SK-N-SH (cell line): Measurements from ENCODE around the gene DHX57. TPM values are rescaled to one million over a fixed set of nuclear protein-coding genes. Genes with fewer than 3 reads are reported as not detected.

Source experiments
- CTCF ChIA-PET: fragments of 300-600, 350-600 bp; formaldehyde crosslinking; extraction: SDS; loops from one replicate; lab custom pipeline; 2021; lab: Yijun Ruan, JAX
- POLR2A ChIA-PET: fragments of 350-600 bp; sonication (Branson Sonifier 250); formaldehyde crosslinking; extraction: SDS; loops from one replicate; lab custom pipeline; 2020; ENCODE audit warnings: antibody characterized with exemption, inconsistent platforms; lab: Yijun Ruan, JAX
- DNase-seq: peaks from one replicate; pipeline ENCODE4 v3.0.0; 2012
- H2AFZ ChIP-seq: fragments of 200-600 bp; sonication (generic); 2 replicates; pipeline ENCODE4 v1.8.1; 2016; ENCODE audit warnings: antibody characterized with exemption, mild to moderate bottlenecking, low read depth
- H3F3A ChIP-seq: fragments of 200-600 bp; sonication (generic); replicated peaks from 2 replicates; pipeline ENCODE3; 2016; ENCODE audit warnings: antibody characterized with exemption, mild to moderate bottlenecking; ENCODE audit not compliant: insufficient read depth
- H3K27ac ChIP-seq, 2 experiments: fragments of 200-500 bp in 1 of 2; fragments of 200-600 bp in 1 of 2; sonication (Bioruptor generic) in 1 of 2; sonication (generic), shearing (Covaris generic) in 1 of 2; 2 replicates each; pipeline versions ENCODE4 v1.5.1 to v1.6.1; 2014 to 2016; ENCODE audit warnings: low read depth in 2 of 2, inconsistent platforms in 1 of 2, low read length in 1 of 2, mild to moderate bottlenecking in 1 of 2, mixed read lengths in 1 of 2
- H3K27me3 ChIP-seq: fragments of 200-600 bp; sonication (generic), shearing (Covaris generic); 2 replicates; pipeline ENCODE4 v1.6.1; 2016; ENCODE audit warnings: mixed run types; ENCODE audit not compliant: insufficient read depth
- H3K36me3 ChIP-seq, 2 experiments: fragments of 200-500 bp in 1 of 2; fragments of 200-600 bp in 1 of 2; sonication (Bioruptor generic) in 1 of 2; sonication (generic) in 1 of 2; replicated peaks in 1 of 2; 2 replicates each; pipeline versions ENCODE3 to v1.5.1; 2014 to 2016; ENCODE audit warnings: low read length in 1 of 2, mild to moderate bottlenecking in 1 of 2; ENCODE audit not compliant: insufficient read depth in 2 of 2, control insufficient read depth in 1 of 2
- H3K4me1 ChIP-seq, 2 experiments: fragments of 200-500 bp in 1 of 2; fragments of 200-600 bp in 1 of 2; sonication (Bioruptor generic) in 1 of 2; sonication (generic), shearing (Covaris generic) in 1 of 2; 2 replicates each; pipeline versions ENCODE4 v1.5.1 to v1.6.1; 2014 to 2016; ENCODE audit warnings: low read depth in 1 of 2, low read length in 1 of 2, mixed run types in 1 of 2; ENCODE audit not compliant: insufficient read depth in 2 of 2, control insufficient read depth in 1 of 2
- H3K4me2 ChIP-seq: fragments of 200-600 bp; sonication (generic), shearing (Covaris generic); 2 replicates; pipeline ENCODE4 v1.6.1; 2017; ENCODE audit warnings: mixed run types
- H3K4me3 ChIP-seq, 2 experiments: fragments of 200-500 bp in 1 of 2; fragments of 200-600 bp in 1 of 2; sonication (Bioruptor generic) in 1 of 2; sonication (generic), shearing (Covaris generic) in 1 of 2; 2 replicates each; pipeline versions ENCODE4 v1.5.1 to v1.8.1; 2014 to 2016; ENCODE audit warnings: low read depth in 2 of 2, inconsistent platforms in 1 of 2, low read length in 1 of 2, mild to moderate bottlenecking in 1 of 2, mixed read lengths in 1 of 2, moderate library complexity in 1 of 2
- H3K79me2 ChIP-seq: fragments of 200-600 bp; sonication (generic); 2 replicates; pipeline ENCODE4 v1.8.1; 2017; ENCODE audit warnings: mild to moderate bottlenecking; ENCODE audit not compliant: insufficient read depth
- H3K9ac ChIP-seq: fragments of 200-600 bp; sonication (generic); 2 replicates; pipeline ENCODE4 v1.6.1; 2017; ENCODE audit warnings: mixed run types
- H3K9me2 ChIP-seq: fragments of 200-600 bp; sonication (generic); 2 replicates; pipeline ENCODE4 v1.6.1; 2017; ENCODE audit warnings: mixed run types
- H3K9me3 ChIP-seq: fragments of 200-600 bp; sonication (generic); 2 replicates; pipeline ENCODE4 v1.6.1; 2017; ENCODE audit warnings: mixed run types, mild to moderate bottlenecking, moderate library complexity
- H4K20me1 ChIP-seq: fragments of 200-600 bp; sonication (generic); 2 replicates; pipeline ENCODE4 v1.6.1; 2017; ENCODE audit warnings: mild to moderate bottlenecking, mixed run types; ENCODE audit not compliant: insufficient read depth
- CTCF ChIP-seq: fragments of 200-600 bp; sonication (generic); IDR thresholded peaks from 2 replicates; pipeline ENCODE4 v1.6.1; 2017; ENCODE audit warnings: antibody characterized with exemption, mild to moderate bottlenecking, moderate library complexity
- ELF1 ChIP-seq: IDR thresholded peaks from 2 replicates; pipeline ENCODE4 v1.4.0; 2012
- EP300 ChIP-seq, 2 experiments: IDR thresholded peaks; 2 replicates each; pipeline versions ENCODE4 v1.4.0 to v1.6.1; 2012; ENCODE audit warnings: borderline replicate concordance in 1 of 2, low read depth in 1 of 2, low read length in 1 of 2
- FOXJ3 ChIP-seq: sonication (generic); formaldehyde crosslinking; IDR thresholded peaks from 2 replicates; pipeline ENCODE4 v1.5.1; 2020; ENCODE audit warnings: mild to moderate bottlenecking, missing genetic modification reagents
- FOXM1 ChIP-seq: IDR thresholded peaks from 2 replicates; pipeline ENCODE4 v1.4.0; 2012; ENCODE audit warnings: low read depth, mild to moderate bottlenecking
- GABPA ChIP-seq: IDR thresholded peaks from 2 replicates; pipeline ENCODE4 v1.4.0; 2012; ENCODE audit warnings: low read depth, mild to moderate bottlenecking
- GATA2 ChIP-seq: sonication (generic); formaldehyde crosslinking; IDR thresholded peaks from 2 replicates; pipeline ENCODE4 v1.5.0; 2020; ENCODE audit warnings: mild to moderate bottlenecking, missing genetic modification reagents
- JUND ChIP-seq: IDR thresholded peaks from 2 replicates; pipeline ENCODE4 v1.4.0; 2012
- MXI1 ChIP-seq: IDR thresholded peaks from 2 replicates; pipeline ENCODE4 v1.6.1; 2012; ENCODE audit warnings: mild to moderate bottlenecking, low read depth, low read length, improper control_type of control experiment
- NFIC ChIP-seq: IDR thresholded peaks from 2 replicates; pipeline ENCODE4 v1.4.0; 2012; ENCODE audit warnings: borderline replicate concordance
- PBX3 ChIP-seq: IDR thresholded peaks from 2 replicates; pipeline ENCODE4; 2012
- POLR2AphosphoS5 ChIP-seq: IDR thresholded peaks from 2 replicates; pipeline ENCODE4 v1.6.1; 2012; ENCODE audit warnings: low read depth, low read length
- RFX5 ChIP-seq: IDR thresholded peaks from 2 replicates; pipeline ENCODE4 v1.6.1; 2012; ENCODE audit warnings: mild to moderate bottlenecking, improper control_type of control experiment, low read length
- RXRA ChIP-seq: IDR thresholded peaks from 2 replicates; pipeline ENCODE4 v1.4.0; 2012; ENCODE audit warnings: low read depth, mild to moderate bottlenecking, borderline replicate concordance
- SMC3 ChIP-seq: IDR thresholded peaks from 2 replicates; pipeline ENCODE4 v1.6.1; 2012; ENCODE audit warnings: low read depth, low read length, improper control_type of control experiment
- USF1 ChIP-seq: IDR thresholded peaks from 2 replicates; pipeline ENCODE4 v1.4.0; 2012; ENCODE audit warnings: low read depth, borderline replicate concordance
- ZBTB33 ChIP-seq: IDR thresholded peaks from 2 replicates; pipeline ENCODE4 v1.4.0; 2012; ENCODE audit warnings: low read depth, borderline replicate concordance
- polyA plus RNA-seq, 3 experiments: library from polyadenylated mRNA; depleted of rRNA; stranded (reverse); fragments of >200 nt; gene quantifications; 2 replicates each; pipeline ENCODE4 v1.2.3, GENCODE V29; 2012
- TF ChIP-seq, protein P1 (sequence below): IDR thresholded peaks from 2 replicates; pipeline ENCODE4 v1.6.1; 2012; ENCODE audit warnings: mild to moderate bottlenecking, low read depth, low read length, moderate library complexity

Gene DHX57
- polyA plus RNA-seq, 1 of the 3 experiments (the other 2 are of a cell fraction): 12.3 TPM

DNA sequence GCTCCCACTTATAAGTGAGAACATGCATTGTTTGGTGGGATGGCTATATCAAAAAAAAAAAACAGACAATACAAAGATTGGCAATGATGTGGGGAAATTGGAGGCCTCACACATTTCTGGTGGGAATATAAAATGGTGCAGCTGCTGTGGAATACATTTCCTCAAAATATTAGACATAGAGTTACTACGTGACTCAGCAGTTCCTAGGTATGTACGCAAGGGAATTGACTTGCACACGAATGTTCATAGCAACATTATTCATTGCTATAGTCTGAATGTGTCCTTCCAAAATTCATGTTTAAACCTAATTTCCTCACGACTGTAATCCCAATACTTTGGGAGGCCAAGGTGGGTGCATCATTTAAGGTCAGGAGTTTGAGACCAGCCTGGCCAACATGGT is 11.6 kb upstream of the DHX57 start (continued):
- TF ChIP-seq CTCF: no peak

- no peaks in the 10 kb centered on the region for H3K27me3 ChIP-seq
- H3K36me3 ChIP-seq: peaks cover 10 to 15% of the 10 kb centered on the region in 2 experiments
- H3K4me3 ChIP-seq: no peak overlapping the region
- H3K27ac ChIP-seq: no peak overlapping the region
- no peak overlapping the region for H3K4me2 ChIP-seq
- H3K4me1 ChIP-seq: no peaks in the 10 kb centered on the region
- H3K9me3 ChIP-seq: no peaks in the 10 kb centered on the region
- H3K9me2 ChIP-seq: no peaks in the 10 kb centered on the region
- H4K20me1 ChIP-seq: no peaks in the 10 kb centered on the region
- H3K79me2 ChIP-seq: no peaks in the 10 kb centered on the region
- no peak for DNase-seq
- no peak overlapping the region for H2AFZ ChIP-seq
- TF ChIP-seq SMC3 (no peak), ZBTB33 (no peak), GATA2 (CRISPR knock-in tag) (no peak), GABPA (no peak), CTCF (no peak), RXRA (no peak), MXI1 (no peak), POLR2AphosphoS5 (no peak), PBX3 (no peak), EP300 (IDR thresholded peaks at IDR 0.05; ENCODE audit: borderline replicate concordance in 1 of 2, low read depth in 1 of 2, low read length in 1 of 2) (no peak), JUND (no peak), NFIC (no peak), FOXJ3 (CRISPR knock-in tag) (no peak), USF1 (no peak), RFX5 (no peak), FOXM1 (no peak), ELF1 (no peak)
- TF ChIP-seq, protein P1, sequence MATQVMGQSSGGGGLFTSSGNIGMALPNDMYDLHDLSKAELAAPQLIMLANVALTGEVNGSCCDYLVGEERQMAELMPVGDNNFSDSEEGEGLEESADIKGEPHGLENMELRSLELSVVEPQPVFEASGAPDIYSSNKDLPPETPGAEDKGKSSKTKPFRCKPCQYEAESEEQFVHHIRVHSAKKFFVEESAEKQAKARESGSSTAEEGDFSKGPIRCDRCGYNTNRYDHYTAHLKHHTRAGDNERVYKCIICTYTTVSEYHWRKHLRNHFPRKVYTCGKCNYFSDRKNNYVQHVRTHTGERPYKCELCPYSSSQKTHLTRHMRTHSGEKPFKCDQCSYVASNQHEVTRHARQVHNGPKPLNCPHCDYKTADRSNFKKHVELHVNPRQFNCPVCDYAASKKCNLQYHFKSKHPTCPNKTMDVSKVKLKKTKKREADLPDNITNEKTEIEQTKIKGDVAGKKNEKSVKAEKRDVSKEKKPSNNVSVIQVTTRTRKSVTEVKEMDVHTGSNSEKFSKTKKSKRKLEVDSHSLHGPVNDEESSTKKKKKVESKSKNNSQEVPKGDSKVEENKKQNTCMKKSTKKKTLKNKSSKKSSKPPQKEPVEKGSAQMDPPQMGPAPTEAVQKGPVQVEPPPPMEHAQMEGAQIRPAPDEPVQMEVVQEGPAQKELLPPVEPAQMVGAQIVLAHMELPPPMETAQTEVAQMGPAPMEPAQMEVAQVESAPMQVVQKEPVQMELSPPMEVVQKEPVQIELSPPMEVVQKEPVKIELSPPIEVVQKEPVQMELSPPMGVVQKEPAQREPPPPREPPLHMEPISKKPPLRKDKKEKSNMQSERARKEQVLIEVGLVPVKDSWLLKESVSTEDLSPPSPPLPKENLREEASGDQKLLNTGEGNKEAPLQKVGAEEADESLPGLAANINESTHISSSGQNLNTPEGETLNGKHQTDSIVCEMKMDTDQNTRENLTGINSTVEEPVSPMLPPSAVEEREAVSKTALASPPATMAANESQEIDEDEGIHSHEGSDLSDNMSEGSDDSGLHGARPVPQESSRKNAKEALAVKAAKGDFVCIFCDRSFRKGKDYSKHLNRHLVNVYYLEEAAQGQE: no peak
- TF ChIP-seq, all 33 proteins: peak for 0
- no peak overlapping the region for H3K9ac ChIP-seq
- ChIA-PET POLR2A (no interaction called here), CTCF (no interaction called here)
- no peaks in the 10 kb centered on the region for H3F3A ChIP-seq
Observed at GRCh38 chr2:38886063-38886462, 10.3 kb upstream of the DHX57 start.
